Measurements from ENCODE around the gene FYN. TPM values are rescaled to one million over a fixed set of nuclear protein-coding genes. Genes with fewer than 3 reads are reported as not detected.

The FYN gene
- total RNA-seq, 1 donor from 2014 or later, result 525 TPM

DNA sequence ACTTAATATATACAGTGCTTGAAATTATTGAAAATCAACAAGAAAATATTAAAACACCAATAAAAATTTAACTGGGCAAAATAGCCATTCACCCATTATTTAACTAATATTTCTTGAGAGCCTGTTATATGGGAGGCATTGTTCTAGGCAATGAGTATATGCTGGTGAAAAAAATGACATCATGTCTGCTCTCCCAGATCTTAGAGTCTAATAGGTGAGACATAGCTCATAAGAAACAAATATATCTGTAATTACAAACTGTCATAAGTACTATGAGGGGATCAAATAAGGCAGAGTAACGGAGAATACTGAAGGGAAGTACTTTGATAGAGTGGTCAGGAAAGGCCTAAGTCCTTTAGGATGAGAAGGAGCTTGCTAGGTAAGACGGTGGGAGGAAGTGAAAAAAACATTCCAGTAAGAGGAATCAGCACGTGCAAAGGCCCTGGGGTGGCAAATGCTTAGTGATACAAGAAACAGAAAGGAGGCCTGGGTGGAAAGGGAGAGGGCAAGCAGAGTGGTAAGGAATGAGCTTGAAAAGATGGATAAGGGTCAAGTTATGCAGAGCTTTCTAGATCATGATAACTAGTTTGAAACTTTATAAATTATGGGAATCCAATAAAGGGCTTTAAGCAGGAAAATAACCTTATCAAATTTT lies 12.2 kb upstream of the FYN start:
- Mint-ChIP-seq H3K4me1 (ENCODE audit: low read depth, unreplicated experiment) (peaks cover 32% of the 10 kb centered on the region), H3K4me3 (ENCODE audit: unreplicated experiment) (no peak overlapping the region), H3K27me3 (ENCODE audit: unreplicated experiment) (no peaks in the 10 kb centered on the region), H3K9me3 (ENCODE audit: unreplicated experiment) (peaks cover 4% of the 10 kb centered on the region), H3K36me3 (ENCODE audit: unreplicated experiment) (peaks cover 9% of the 10 kb centered on the region), H3K27ac (ENCODE audit: unreplicated experiment) (peak overlapping the region; percentile 10)
- TF ChIP-seq, protein P1, sequence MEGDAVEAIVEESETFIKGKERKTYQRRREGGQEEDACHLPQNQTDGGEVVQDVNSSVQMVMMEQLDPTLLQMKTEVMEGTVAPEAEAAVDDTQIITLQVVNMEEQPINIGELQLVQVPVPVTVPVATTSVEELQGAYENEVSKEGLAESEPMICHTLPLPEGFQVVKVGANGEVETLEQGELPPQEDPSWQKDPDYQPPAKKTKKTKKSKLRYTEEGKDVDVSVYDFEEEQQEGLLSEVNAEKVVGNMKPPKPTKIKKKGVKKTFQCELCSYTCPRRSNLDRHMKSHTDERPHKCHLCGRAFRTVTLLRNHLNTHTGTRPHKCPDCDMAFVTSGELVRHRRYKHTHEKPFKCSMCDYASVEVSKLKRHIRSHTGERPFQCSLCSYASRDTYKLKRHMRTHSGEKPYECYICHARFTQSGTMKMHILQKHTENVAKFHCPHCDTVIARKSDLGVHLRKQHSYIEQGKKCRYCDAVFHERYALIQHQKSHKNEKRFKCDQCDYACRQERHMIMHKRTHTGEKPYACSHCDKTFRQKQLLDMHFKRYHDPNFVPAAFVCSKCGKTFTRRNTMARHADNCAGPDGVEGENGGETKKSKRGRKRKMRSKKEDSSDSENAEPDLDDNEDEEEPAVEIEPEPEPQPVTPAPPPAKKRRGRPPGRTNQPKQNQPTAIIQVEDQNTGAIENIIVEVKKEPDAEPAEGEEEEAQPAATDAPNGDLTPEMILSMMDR (IDR thresholded peaks at IDR 0.05; ENCODE audit: partially characterized antibody, unreplicated experiment), result no peak
- no peak for DNase-seq

DNA sequence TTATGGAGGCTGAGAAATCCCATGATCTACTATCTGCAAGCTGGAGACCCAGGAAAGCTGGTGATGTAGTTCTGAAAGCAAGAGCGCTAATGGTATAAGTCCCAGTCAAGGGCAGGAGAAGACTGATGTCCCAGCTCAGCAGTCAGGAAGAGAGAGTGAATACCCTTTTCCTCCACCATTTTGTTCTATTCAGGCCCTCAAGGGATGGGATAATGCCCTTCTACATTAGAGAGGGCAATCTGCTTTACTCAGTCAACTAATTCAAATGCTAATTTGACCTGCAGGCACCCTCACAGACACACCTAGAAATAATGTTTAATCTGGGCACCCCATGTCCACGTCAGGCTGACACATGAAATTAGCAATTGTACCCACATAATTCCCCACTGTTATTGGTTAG lies 10.8 kb upstream of the FYN start:
- peaks cover 2% of the 10 kb centered on the region for H3K27me3 Mint-ChIP-seq (ENCODE audit: unreplicated experiment)
- H3K27ac Mint-ChIP-seq (ENCODE audit: unreplicated experiment), result peak overlapping the region; percentile 25

DNA sequence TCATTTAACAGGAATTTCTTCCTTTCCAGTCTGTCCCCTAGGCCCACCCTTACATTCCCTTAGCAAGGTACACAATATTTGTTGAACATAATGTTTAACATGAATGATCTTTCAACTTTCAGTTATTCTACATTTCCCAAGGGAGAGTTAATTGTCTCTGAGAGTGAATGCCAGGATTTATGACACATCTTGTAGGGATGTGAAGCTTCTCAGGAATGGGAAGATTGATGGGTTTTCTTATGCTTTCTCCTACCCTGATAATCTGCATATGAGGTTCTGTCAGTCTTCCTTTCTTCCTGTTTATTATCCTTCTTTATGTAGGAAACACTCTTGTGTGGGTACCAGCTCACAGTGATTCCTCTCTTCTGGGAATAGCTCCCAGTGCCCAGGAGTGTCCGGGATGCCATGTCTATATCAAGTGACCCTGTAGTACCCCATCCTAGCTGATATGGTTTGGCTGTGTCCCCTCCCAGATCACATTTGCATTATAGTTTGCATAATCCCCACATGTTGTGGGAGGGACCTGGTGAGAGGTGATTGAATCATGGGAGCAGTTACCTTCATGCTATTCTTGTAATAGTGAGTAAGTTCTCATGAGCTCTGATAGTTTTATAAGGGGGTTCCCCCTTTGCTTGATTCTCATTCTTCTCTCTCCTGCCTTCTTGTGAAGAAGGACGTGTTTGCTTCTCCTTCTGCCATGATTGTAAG lies 7.1 kb upstream of the FYN start:
- H3K9me3 Mint-ChIP-seq (ENCODE audit: unreplicated experiment), result peaks cover 4% of the 10 kb centered on the region
- H3K4me1 Mint-ChIP-seq (ENCODE audit: low read depth, unreplicated experiment), result peaks cover 19% of the 10 kb centered on the region
- TF ChIP-seq, protein P1 (IDR thresholded peaks at IDR 0.05; ENCODE audit: partially characterized antibody, unreplicated experiment), result no peak
- no peak for DNase-seq
- H3K36me3 Mint-ChIP-seq (ENCODE audit: unreplicated experiment), result peaks cover under 1% of the 10 kb centered on the region
- H3K4me3 Mint-ChIP-seq (ENCODE audit: unreplicated experiment), result no peak overlapping the region
- H3K27ac Mint-ChIP-seq (ENCODE audit: unreplicated experiment), result no peak overlapping the region
- peaks cover 2% of the 10 kb centered on the region for H3K27me3 Mint-ChIP-seq (ENCODE audit: unreplicated experiment)

More for the DNA sequence above, 10.8 kb upstream of the FYN start:
- H3K9me3 Mint-ChIP-seq (ENCODE audit: unreplicated experiment), result peaks cover 4% of the 10 kb centered on the region
- H3K4me3 Mint-ChIP-seq (ENCODE audit: unreplicated experiment), result no peak overlapping the region
- no peak for DNase-seq
- TF ChIP-seq, protein P1 (IDR thresholded peaks at IDR 0.05; ENCODE audit: partially characterized antibody, unreplicated experiment), result no peak
- peaks cover 9% of the 10 kb centered on the region for H3K36me3 Mint-ChIP-seq (ENCODE audit: unreplicated experiment)
- H3K4me1 Mint-ChIP-seq (ENCODE audit: low read depth, unreplicated experiment), result peaks cover 26% of the 10 kb centered on the region

DNA sequence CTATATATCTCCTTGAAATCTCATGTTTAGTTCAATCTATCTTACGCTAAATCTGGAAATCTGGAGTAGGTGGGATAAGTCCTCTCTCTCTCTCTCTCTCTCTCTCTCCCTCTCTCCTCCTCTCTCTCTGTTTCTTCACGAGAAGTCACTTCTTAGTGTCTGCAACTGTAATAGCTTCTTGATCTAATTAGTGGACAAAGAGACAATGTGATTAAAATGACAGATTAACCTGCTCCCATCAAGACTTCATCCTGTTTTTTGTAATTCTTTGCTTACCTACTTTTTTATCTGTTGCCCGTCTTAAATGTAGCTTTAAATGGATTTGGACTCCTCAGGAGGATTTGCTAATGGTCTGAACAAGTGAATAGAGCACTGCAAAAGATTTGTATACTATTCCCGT lies 2.5 kb upstream of the FYN start:
- peaks cover 17% of the 10 kb centered on the region for H3K4me1 Mint-ChIP-seq (ENCODE audit: low read depth, unreplicated experiment)
- H3K27me3 Mint-ChIP-seq (ENCODE audit: unreplicated experiment), result peaks cover 16% of the 10 kb centered on the region
- H3K27ac Mint-ChIP-seq (ENCODE audit: unreplicated experiment), result no peak overlapping the region
- peak overlapping the region; percentile 4 for H3K4me3 Mint-ChIP-seq (ENCODE audit: unreplicated experiment)
- H3K36me3 Mint-ChIP-seq (ENCODE audit: unreplicated experiment), result no peaks in the 10 kb centered on the region
- H3K9me3 Mint-ChIP-seq (ENCODE audit: unreplicated experiment), result peaks cover 23% of the 10 kb centered on the region
- no peak for DNase-seq
- TF ChIP-seq, protein P1 (IDR thresholded peaks at IDR 0.05; ENCODE audit: partially characterized antibody, unreplicated experiment), result no peak

DNA sequence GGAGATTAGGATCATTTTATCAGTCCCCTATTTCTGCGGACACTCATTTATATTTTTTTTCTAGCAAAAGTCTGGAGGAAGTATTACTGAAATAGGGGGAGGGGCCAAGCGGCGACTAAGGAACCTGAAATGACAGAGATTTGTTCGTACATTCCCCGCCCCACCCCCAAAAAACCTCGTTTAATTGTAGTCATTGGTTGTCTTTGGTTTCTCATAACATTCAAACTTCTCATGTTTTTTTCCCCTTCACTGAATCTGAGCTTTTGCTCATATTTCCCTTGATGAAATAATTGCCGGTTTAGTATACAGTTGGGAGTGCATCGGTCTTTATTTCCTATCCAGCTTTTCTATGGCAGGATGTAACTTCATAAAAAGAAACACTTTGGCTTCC lies 768 bp upstream of the FYN start:
- no peak for DNase-seq
- Mint-ChIP-seq H3K4me3 (ENCODE audit: unreplicated experiment) (peak overlapping the region; percentile 93), H3K27me3 (ENCODE audit: unreplicated experiment) (peaks cover 14% of the 10 kb centered on the region), H3K4me1 (ENCODE audit: low read depth, unreplicated experiment) (peaks cover 27% of the 10 kb centered on the region), H3K9me3 (ENCODE audit: unreplicated experiment) (peaks cover 22% of the 10 kb centered on the region), H3K36me3 (ENCODE audit: unreplicated experiment) (no peaks in the 10 kb centered on the region), H3K27ac (ENCODE audit: unreplicated experiment) (peak overlapping the region; percentile 99)
- TF ChIP-seq, protein P1 (IDR thresholded peaks at IDR 0.05; ENCODE audit: partially characterized antibody, unreplicated experiment), result no peak
